HG03175 (cell line): ENCODE results near the gene PUDP.
"Not testable (repeated sequence)": the region's sequence is repeated elsewhere in the genome, so short reads cannot be mapped to it uniquely, and the experiment has no call there.

Experiments used
- ATAC-seq: cut with Tn5 transposase; IDR thresholded peaks from one replicate; pipeline ENCODE4 v1.9.1; 2021; ENCODE audit warnings: mild to moderate bottlenecking, moderate library complexity; ENCODE audit not compliant: unreplicated experiment

PUDP gene

GRCh38 chrX:7147978-7148854 is at the start of gene PUDP:
PUDP (minus strand) TSS chrX:7148153; CDS start chrX:7148113, 40 bp downstream.
- peak; percentile 84 for ATAC-seq

GRCh38 chrX:7194606-7195005 is 46.7 kb upstream of the PUDP start:
- ATAC-seq: no peak

- no peak for ATAC-seq
Observed at GRCh38 chrX:7192871-7193270, 44.9 kb upstream of the PUDP start.

GRCh38 chrX:7191681-7192110 is 43.7 kb upstream of the PUDP start:
- no peak for ATAC-seq

GRCh38 chrX:7190157-7190556 is 42.2 kb upstream of the PUDP start:
- no peak for ATAC-seq

- no peak for ATAC-seq
Observed at GRCh38 chrX:7188672-7189071, 40.7 kb upstream of the PUDP start.

GRCh38 chrX:7184816-7185215 is 36.9 kb upstream of the PUDP start:
- no peak for ATAC-seq

GRCh38 chrX:7179446-7179845 is 31.5 kb upstream of the PUDP start:
- ATAC-seq: no peak

GRCh38 chrX:7178859-7179258 is 30.9 kb upstream of the PUDP start:
- ATAC-seq: not testable (repeated sequence)

GRCh38 chrX:7170898-7171297 is 22.9 kb upstream of the PUDP start:
- no peak for ATAC-seq

- no peak for ATAC-seq
Observed at GRCh38 chrX:7169627-7170026, 21.7 kb upstream of the PUDP start.

- no peak for ATAC-seq
Observed at GRCh38 chrX:7168371-7168770, 20.4 kb upstream of the PUDP start.

GRCh38 chrX:7164174-7164573 is 16.2 kb upstream of the PUDP start:
- ATAC-seq: no peak

GRCh38 chrX:7163146-7163677 is 15.3 kb upstream of the PUDP start:
- ATAC-seq: no peak

- ATAC-seq: no peak
Observed at GRCh38 chrX:7159149-7159861, 11.4 kb upstream of the PUDP start.

GRCh38 chrX:7158468-7158990 is 10.6 kb upstream of the PUDP start:
- ATAC-seq: no peak

- no peak for ATAC-seq
Observed at GRCh38 chrX:7156879-7157278, 8.9 kb upstream of the PUDP start.

GRCh38 chrX:7155163-7155562 is 7.2 kb upstream of the PUDP start:
- ATAC-seq: no peak

GRCh38 chrX:7154041-7154597 is 6.2 kb upstream of the PUDP start:
- no peak for ATAC-seq

GRCh38 chrX:7153231-7153630 is 5.3 kb upstream of the PUDP start:
- ATAC-seq: no peak

- no peak for ATAC-seq
Observed at GRCh38 chrX:7149411-7149810, 1.5 kb upstream of the PUDP start.
